Activated CD8-positive, alpha-beta memory T cell treated with anti-CD3 and anti-CD28 coated beads for 4 hours (primary cell): ENCODE data around the gene C7orf33.

Experiments used
- DNase-seq, 2 donors: peaks; one replicate each; pipeline ENCODE4 v3.0.0-alpha.2; 2020; ENCODE audit warnings: low read depth in 2 of 2

The C7orf33 gene

GRCh38 chr7:148626828-148627227 lies 36.3 kb downstream of the C7orf33 start:
- no peak for DNase-seq

- no peak for DNase-seq
These were observed 37.4 kb downstream of the C7orf33 start for GRCh38 chr7:148628011-148628410.

GRCh38 chr7:148630078-148630477 lies 39.5 kb downstream of the C7orf33 start:
- DNase-seq: no peak

GRCh38 chr7:148633761-148634160 lies 43.2 kb downstream of the C7orf33 start:
- no peak for DNase-seq

- DNase-seq: no peak
These were observed 46.5 kb downstream of the C7orf33 start for GRCh38 chr7:148637094-148637493.

- no peak for DNase-seq
These were observed 55.3 kb downstream of the C7orf33 start for GRCh38 chr7:148645898-148646297.

GRCh38 chr7:148650232-148650858 lies 59.8 kb downstream of the C7orf33 start:
- DNase-seq: no peak

- DNase-seq: no peak
These were observed 62.2 kb downstream of the C7orf33 start for GRCh38 chr7:148652773-148653172.

GRCh38 chr7:148657929-148658328 lies 67.4 kb downstream of the C7orf33 start:
- DNase-seq: no peak

GRCh38 chr7:148661471-148661870 lies 70.9 kb downstream of the C7orf33 start:
- DNase-seq: no peak

GRCh38 chr7:148662646-148663045 lies 72.1 kb downstream of the C7orf33 start:
- no peak for DNase-seq

- DNase-seq: no peak
These were observed 73.8 kb downstream of the C7orf33 start for GRCh38 chr7:148664324-148664723.

GRCh38 chr7:148665221-148665620 lies 74.7 kb downstream of the C7orf33 start:
- no peak for DNase-seq
